MM.1S (cell line): ENCODE data around the gene TLR7.
A peak's percentile ranks its signal among the peaks of the same experiment; 100 is the strongest.

Experiments
- DNase-seq: peaks from one replicate; pipeline ENCODE4 v3.0.0-alpha.2; 2015
- H2AFZ ChIP-seq: fragments of 300-600 bp; sonication (generic); 2 replicates; pipeline ENCODE4 v1.6.0; 2016; ENCODE audit warnings: antibody characterized with exemption, low read length
- H3F3A ChIP-seq: fragments of 300-600 bp; sonication (generic); 2 replicates; pipeline ENCODE4 v1.6.1; 2016; ENCODE audit warnings: mild to moderate bottlenecking, antibody characterized with exemption, low read length, moderate library complexity, mixed read lengths; ENCODE audit not compliant: insufficient read depth
- H3K27ac ChIP-seq: fragments of 300-600 bp; sonication (generic); 2 replicates; pipeline ENCODE4 v1.5.1; 2016; ENCODE audit warnings: mild to moderate bottlenecking, low read length
- H3K27me3 ChIP-seq: fragments of 300-600 bp; sonication (generic); replicated peaks from 2 replicates; pipeline ENCODE4 v1.6.0; 2016; ENCODE audit warnings: low read length; ENCODE audit not compliant: insufficient read depth
- H3K36me3 ChIP-seq: fragments of 300-600 bp; sonication (generic); replicated peaks from 2 replicates; pipeline ENCODE4 v1.6.1; 2016; ENCODE audit warnings: mild to moderate bottlenecking, low read length, mixed read lengths; ENCODE audit not compliant: insufficient read depth
- H3K4me1 ChIP-seq: fragments of 300-600 bp; sonication (generic); 2 replicates; pipeline ENCODE4 v1.6.1; 2016; ENCODE audit warnings: low read length, mixed read lengths
- H3K4me2 ChIP-seq: fragments of 300-600 bp; sonication (generic); 2 replicates; pipeline ENCODE4 v1.6.0; 2016; ENCODE audit warnings: low read depth, low read length
- H3K4me3 ChIP-seq: fragments of 300-600 bp; sonication (generic); 2 replicates; pipeline ENCODE4 v1.5.1; 2016; ENCODE audit warnings: low read length, mixed read lengths
- H3K79me2 ChIP-seq: fragments of 300-600 bp; sonication (generic); 2 replicates; pipeline ENCODE4 v1.6.1; 2016; ENCODE audit warnings: mixed run types, low read length, mixed read lengths
- H3K9ac ChIP-seq: fragments of 300-600 bp; sonication (generic); 2 replicates; pipeline ENCODE4 v1.6.1; 2016; ENCODE audit warnings: low read length, mixed read lengths
- H3K9me2 ChIP-seq: fragments of 300-600 bp; sonication (generic); replicated peaks from 2 replicates; pipeline ENCODE4 v1.6.1; 2016; ENCODE audit warnings: mild to moderate bottlenecking, low read length, mixed read lengths; ENCODE audit not compliant: insufficient read depth
- H3K9me3 ChIP-seq: fragments of 300-600 bp; sonication (generic); replicated peaks from 2 replicates; pipeline ENCODE4 v1.6.1; 2016; ENCODE audit warnings: mild to moderate bottlenecking, low read length, mixed read lengths; ENCODE audit not compliant: insufficient read depth
- H4K20me1 ChIP-seq: fragments of 300-600 bp; sonication (generic); 2 replicates; pipeline ENCODE4 v1.6.1; 2016; ENCODE audit warnings: mild to moderate bottlenecking, low read length, moderate library complexity, mixed read lengths; ENCODE audit not compliant: insufficient read depth
- CTCF ChIP-seq: fragments of 300-600 bp; sonication (generic); IDR thresholded peaks from 2 replicates; pipeline ENCODE4 v1.5.1; 2016; ENCODE audit warnings: antibody characterized with exemption, low read length, mixed read lengths
- EZH2 ChIP-seq: fragments of 300-600 bp; sonication (generic); optimal IDR thresholded peaks from 2 replicates; pipeline ENCODE3; 2017; ENCODE audit warnings: low read depth, mild to moderate bottlenecking, antibody characterized with exemption, low read length, mixed read lengths
- EZH2phosphoT487 ChIP-seq: fragments of 300-600 bp; sonication (generic); IDR thresholded peaks from 2 replicates; pipeline ENCODE4 v1.6.1; 2018; ENCODE audit warnings: antibody characterized with exemption, low read length

Gene TLR7

GRCh38 chrX:12886545-12886944, 19.7 kb downstream of the TLR7 start:
- Histone ChIP-seq H3K36me3 (no peaks in the 10 kb centered on the region), H3K9ac (no peak overlapping the region), H4K20me1 (no peaks in the 10 kb centered on the region), H3K4me2 (no peak overlapping the region), H3K4me3 (no peak overlapping the region), H3K9me3 (no peaks in the 10 kb centered on the region), H2AFZ (no peak overlapping the region), H3K79me2 (no peaks in the 10 kb centered on the region), H3K27me3 (no peaks in the 10 kb centered on the region), H3K4me1 (peaks cover 57% of the 10 kb centered on the region), H3F3A (peaks cover 37% of the 10 kb centered on the region), H3K27ac (peak overlapping the region; percentile 100; the same call in 1 of the 2 replicates), H3K9me2 (no peaks in the 10 kb centered on the region)
- no peak for DNase-seq
- TF ChIP-seq EZH2 (no peak), CTCF (no peak), EZH2phosphoT487 (no peak)

GRCh38 chrX:12887141-12887540, 20.3 kb downstream of the TLR7 start:
- Histone ChIP-seq H4K20me1 (no peaks in the 10 kb centered on the region), H3K9me3 (no peaks in the 10 kb centered on the region), H3K27ac (peak overlapping the region; percentile 100; the same call in 1 of the 2 replicates), H3K79me2 (no peaks in the 10 kb centered on the region), H3K27me3 (no peaks in the 10 kb centered on the region), H3K4me1 (peaks cover 56% of the 10 kb centered on the region), H3K36me3 (no peaks in the 10 kb centered on the region), H3F3A (peaks cover 42% of the 10 kb centered on the region), H2AFZ (no peak overlapping the region), H3K9me2 (no peaks in the 10 kb centered on the region), H3K9ac (peak overlapping the region; percentile 15; the same call in 1 of the 2 replicates), H3K4me2 (no peak overlapping the region), H3K4me3 (no peak overlapping the region)
- TF ChIP-seq CTCF (no peak), EZH2phosphoT487 (no peak), EZH2 (no peak)
- no peak for DNase-seq

GRCh38 chrX:12887767-12888166, 20.9 kb downstream of the TLR7 start:
- Histone ChIP-seq H3K4me2 (peak overlapping the region; percentile 51; the same call in 1 of the 2 replicates), H3K9ac (peak overlapping the region; percentile 38; the same call in 1 of the 2 replicates), H3F3A (peaks cover 48% of the 10 kb centered on the region), H3K4me3 (no peak overlapping the region), H3K27ac (peak overlapping the region; percentile 100), H3K9me3 (no peaks in the 10 kb centered on the region), H3K27me3 (no peaks in the 10 kb centered on the region), H3K4me1 (peaks cover 61% of the 10 kb centered on the region), H4K20me1 (no peaks in the 10 kb centered on the region), H3K79me2 (no peaks in the 10 kb centered on the region), H2AFZ (no peak overlapping the region), H3K9me2 (no peaks in the 10 kb centered on the region), H3K36me3 (no peaks in the 10 kb centered on the region)
- peak; percentile 67 for DNase-seq
- no peak for TF ChIP-seq CTCF
- no peak for TF ChIP-seq EZH2phosphoT487
- TF ChIP-seq EZH2, result no peak
